CD8-positive, alpha-beta memory T cell (primary cell): ENCODE measurements around the gene MEIS2. TPM values are rescaled to one million over a fixed set of nuclear protein-coding genes. Genes with fewer than 3 reads are reported as not detected.

Source experiments
- CTCF ChIA-PET: fragments of 350-600 bp; sonication (Branson Sonifier 250); formaldehyde crosslinking; loops from one replicate; lab custom pipeline; 2021; ENCODE audit warnings: antibody characterized with exemption; lab: Charles Lee
- POLR2A ChIA-PET: fragments of 350-600 bp; sonication (Branson Sonifier 250); formaldehyde crosslinking; loops from one replicate; lab custom pipeline; 2021; ENCODE audit warnings: antibody characterized with exemption; lab: Charles Lee
- DNase-seq, 5 donors: peaks; one replicate each; pipeline versions ENCODE4 v3.0.0 to v3.0.0-alpha.2; 2020 to 2022; ENCODE audit warnings: mixed read lengths in 1 of 5
- H3K27ac ChIP-seq: one replicate; pipeline ENCODE4 v1.7.0; 2013; ENCODE audit warnings: low read depth, mild to moderate bottlenecking, low read length, moderate library complexity
- H3K27me3 ChIP-seq: 2 replicates; pipeline ENCODE4 v1.7.0; 2013; ENCODE audit warnings: low read length, mild to moderate bottlenecking; ENCODE audit not compliant: insufficient read depth, poor library complexity, severe bottlenecking
- H3K36me3 ChIP-seq: 2 replicates; pipeline ENCODE4 v1.7.0; 2013; ENCODE audit warnings: mild to moderate bottlenecking, low read length, moderate library complexity; ENCODE audit not compliant: insufficient read depth
- H3K4me1 ChIP-seq: 2 replicates; pipeline ENCODE4 v1.7.0; 2013; ENCODE audit warnings: mild to moderate bottlenecking, low read length, moderate library complexity; ENCODE audit not compliant: insufficient read depth
- H3K4me3 ChIP-seq: 2 replicates; pipeline ENCODE4 v1.7.0; 2013; ENCODE audit warnings: mild to moderate bottlenecking, low read length
- H3K9me3 ChIP-seq: 2 replicates; pipeline ENCODE4 v1.7.0; 2013; ENCODE audit warnings: mild to moderate bottlenecking, low read length
- H3K27ac Mint-ChIP-seq, 8 donors: one replicate each; pipeline ENCODE4 v1.8.0; 2020 to 2021; ENCODE audit warnings: mixed read lengths in 8 of 8, mild to moderate bottlenecking in 6 of 8, inconsistent platforms in 3 of 8, moderate library complexity in 3 of 8
- H3K27me3 Mint-ChIP-seq, 2 donors: one replicate each; pipeline ENCODE4 v1.8.0; 2020 to 2021; ENCODE audit warnings: mixed read lengths in 2 of 2, mild to moderate bottlenecking in 1 of 2, moderate library complexity in 1 of 2
- H3K36me3 Mint-ChIP-seq, 3 donors: one replicate each; pipeline ENCODE4 v1.8.0; 2020 to 2021; ENCODE audit warnings: mixed read lengths in 3 of 3, inconsistent platforms in 1 of 3, mild to moderate bottlenecking in 1 of 3
- H3K4me1 Mint-ChIP-seq, 3 donors: one replicate each; pipeline ENCODE4 v1.8.0; 2020 to 2021; ENCODE audit warnings: mixed read lengths in 3 of 3, inconsistent platforms in 1 of 3, mild to moderate bottlenecking in 1 of 3
- H3K4me3 Mint-ChIP-seq, 7 donors: one replicate each; pipeline ENCODE4 v1.8.0; 2020 to 2021; ENCODE audit warnings: mixed read lengths in 7 of 7, mild to moderate bottlenecking in 6 of 7, moderate library complexity in 4 of 7, inconsistent platforms in 2 of 7
- H3K9me3 Mint-ChIP-seq, 5 donors: one replicate each; pipeline ENCODE4 v1.8.0; 2020 to 2022; ENCODE audit warnings: mixed read lengths in 5 of 5, mild to moderate bottlenecking in 3 of 5, moderate library complexity in 2 of 5, inconsistent platforms in 1 of 5
- polyA plus RNA-seq: library from polyadenylated mRNA; unstranded; fragments of 300-500 nt; fragmentation: Illumina TruSeq; gene quantifications from one replicate; pipeline ENCODE4 v1.2.3, GENCODE V29; 2021
- total RNA-seq, 2 experiments: library from RNA; stranded (reverse); gene quantifications; one replicate each; pipeline ENCODE4 v1.2.3, GENCODE V29; 2021

Gene MEIS2
- total and polyA plus RNA-seq, 3 experiments from 2014 or later = not detected

DNA sequence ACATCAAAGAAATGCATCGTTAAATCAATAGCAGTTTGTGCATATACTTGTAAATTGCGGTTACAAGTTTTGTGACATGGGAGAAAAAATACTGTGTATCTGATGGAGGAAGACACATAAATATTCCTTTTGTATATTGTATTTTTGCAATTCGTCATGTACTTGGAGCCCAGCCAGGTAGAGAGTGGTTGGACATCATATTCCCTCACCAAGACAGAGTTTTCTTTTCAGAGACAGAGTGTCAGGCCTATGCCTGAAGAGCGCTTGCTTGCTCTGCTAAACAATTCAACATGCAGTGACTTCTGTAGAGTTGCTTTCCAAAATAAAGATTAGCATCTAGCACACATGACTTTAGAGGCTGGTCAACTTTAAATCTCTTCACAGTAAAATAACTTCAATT is 24.8 kb upstream of the MEIS2 start:
- no peaks in the 10 kb centered on the region for H3K4me1 ChIP-seq
- DNase-seq = no peak
- no peak overlapping the region for H3K4me3 Mint-ChIP-seq
- H3K36me3 ChIP-seq = no peaks in the 10 kb centered on the region
- no peaks in the 10 kb centered on the region for H3K9me3 ChIP-seq
- H3K9me3 Mint-ChIP-seq = peaks cover 0 to 2% (median 0%) of the 10 kb centered on the region in 5 donors
- no peaks in the 10 kb centered on the region for H3K36me3 Mint-ChIP-seq
- no peak overlapping the region for H3K27ac ChIP-seq
- H3K4me1 Mint-ChIP-seq = no peaks in the 10 kb centered on the region
- CTCF ChIA-PET = no interaction called here
- peaks cover 0 to 20% of the 10 kb centered on the region in 2 donors for H3K27me3 Mint-ChIP-seq
- no peak overlapping the region for H3K4me3 ChIP-seq
- H3K27me3 ChIP-seq = no peaks in the 10 kb centered on the region
- POLR2A ChIA-PET = no interaction called here
- H3K27ac Mint-ChIP-seq = no peak overlapping the region

DNA sequence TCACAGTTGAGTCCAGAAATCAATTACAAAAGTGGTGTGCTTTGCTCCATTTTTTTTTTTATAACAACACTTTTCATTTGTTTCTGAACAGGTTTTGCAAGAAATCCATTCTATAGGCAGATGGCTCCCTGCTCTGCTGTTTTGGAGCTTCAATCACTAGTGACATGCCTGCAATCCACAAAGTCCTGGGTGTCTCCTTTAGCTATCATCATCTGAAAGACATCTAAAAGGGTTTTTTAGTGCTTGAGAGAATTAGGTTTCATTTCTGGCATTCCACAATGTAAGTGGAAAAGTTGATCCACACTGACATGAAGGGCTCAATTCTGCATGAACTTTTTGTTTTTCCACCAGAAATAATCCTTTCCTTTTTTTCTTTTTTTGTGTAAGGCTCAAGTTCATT is 24.0 kb upstream of the MEIS2 start:
- POLR2A ChIA-PET = no interaction called here
- no peak overlapping the region for H3K4me3 Mint-ChIP-seq
- Histone ChIP-seq H3K36me3 (no peaks in the 10 kb centered on the region), H3K27ac (no peak overlapping the region), H3K4me1 (no peaks in the 10 kb centered on the region), H3K4me3 (no peak overlapping the region), H3K9me3 (no peaks in the 10 kb centered on the region), H3K27me3 (no peaks in the 10 kb centered on the region)
- H3K27ac Mint-ChIP-seq = no peak overlapping the region
- peaks cover 0 to 18% of the 10 kb centered on the region in 2 donors for H3K27me3 Mint-ChIP-seq
- CTCF ChIA-PET = no interaction called here
- peaks cover 0 to 2% (median 0%) of the 10 kb centered on the region in 5 donors for H3K9me3 Mint-ChIP-seq
- no peak for DNase-seq
- H3K36me3 Mint-ChIP-seq = no peaks in the 10 kb centered on the region
- H3K4me1 Mint-ChIP-seq = no peaks in the 10 kb centered on the region

- Mint-ChIP-seq H3K4me3 (no peak overlapping the region), H3K9me3 (peaks cover 0 to 2% (median 0%) of the 10 kb centered on the region in 5 donors), H3K27ac (no peak overlapping the region), H3K4me1 (no peaks in the 10 kb centered on the region), H3K36me3 (no peaks in the 10 kb centered on the region), H3K27me3 (peaks cover 0 to 14% of the 10 kb centered on the region in 2 donors)
- Histone ChIP-seq H3K27ac (no peak overlapping the region), H3K36me3 (no peaks in the 10 kb centered on the region), H3K4me3 (no peak overlapping the region), H3K4me1 (no peaks in the 10 kb centered on the region), H3K9me3 (no peaks in the 10 kb centered on the region), H3K27me3 (no peaks in the 10 kb centered on the region)
- ChIA-PET CTCF (interaction anchor here (2.0 kb wide), 1 partner anchor 12 kb away, joined by 6 read pairs; no protein-coding TSS in a partner anchor), POLR2A (no interaction called here)
- no peak for DNase-seq
Measured at GRCh38 chr15:37122703-37123102, 22.4 kb upstream of the MEIS2 start.

GRCh38 chr15:37121492-37121891 is 21.1 kb upstream of the MEIS2 start:
- H3K36me3 Mint-ChIP-seq = no peaks in the 10 kb centered on the region
- Histone ChIP-seq H3K27ac (no peak overlapping the region), H3K36me3 (no peaks in the 10 kb centered on the region), H3K27me3 (no peaks in the 10 kb centered on the region), H3K4me3 (no peak overlapping the region), H3K9me3 (no peaks in the 10 kb centered on the region), H3K4me1 (no peaks in the 10 kb centered on the region)
- H3K4me1 Mint-ChIP-seq = no peaks in the 10 kb centered on the region
- DNase-seq = no peak
- peaks cover 0 to 2% (median 0%) of the 10 kb centered on the region in 5 donors for H3K9me3 Mint-ChIP-seq
- ChIA-PET CTCF (interaction anchor here (2.0 kb wide), 1 partner anchor 10 kb away, joined by 6 read pairs; no protein-coding TSS in a partner anchor), POLR2A (no interaction called here)
- no peak overlapping the region for H3K4me3 Mint-ChIP-seq
- peaks cover 0 to 14% of the 10 kb centered on the region in 2 donors for H3K27me3 Mint-ChIP-seq
- no peak overlapping the region for H3K27ac Mint-ChIP-seq

DNA sequence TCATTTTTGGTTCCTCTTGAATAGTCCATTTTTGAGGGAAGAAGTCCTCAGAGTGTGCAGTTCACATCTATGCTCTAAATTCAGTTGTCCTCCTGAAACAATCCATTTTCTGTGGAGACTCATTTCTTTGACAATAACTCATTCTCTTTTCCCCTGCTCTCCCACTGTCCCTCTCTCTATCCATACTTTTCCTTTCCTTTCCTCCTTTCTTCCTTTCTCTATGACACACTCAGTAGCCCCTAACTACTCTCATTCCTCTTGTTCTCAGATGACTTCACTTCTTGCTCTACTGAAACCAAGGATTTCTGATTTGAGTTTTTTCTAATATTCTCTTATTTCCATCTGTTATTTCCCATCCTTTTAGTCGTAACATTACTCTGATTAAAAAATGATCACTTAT is 16.7 kb upstream of the MEIS2 start:
- Histone ChIP-seq H3K36me3 (no peaks in the 10 kb centered on the region), H3K4me3 (no peak overlapping the region), H3K27me3 (peaks cover 5% of the 10 kb centered on the region), H3K9me3 (no peaks in the 10 kb centered on the region), H3K27ac (no peak overlapping the region), H3K4me1 (no peaks in the 10 kb centered on the region)
- H3K27me3 Mint-ChIP-seq = peaks cover 19 to 50% of the 10 kb centered on the region in 2 donors
- ChIA-PET POLR2A (no interaction called here), CTCF (no interaction called here)
- no peaks in the 10 kb centered on the region for H3K36me3 Mint-ChIP-seq
- H3K4me1 Mint-ChIP-seq = peaks cover 0 to under 1% (median 0%) of the 10 kb centered on the region in 3 donors
- DNase-seq = no peak
- peaks cover 0 to 13% (median under 1%) of the 10 kb centered on the region in 5 donors for H3K9me3 Mint-ChIP-seq
- H3K27ac Mint-ChIP-seq = no peak overlapping the region
- no peak overlapping the region for H3K4me3 Mint-ChIP-seq

- DNase-seq = no peak
- Histone ChIP-seq H3K36me3 (no peaks in the 10 kb centered on the region), H3K9me3 (no peaks in the 10 kb centered on the region), H3K4me1 (peaks cover 2% of the 10 kb centered on the region), H3K27ac (no peak overlapping the region), H3K4me3 (no peak overlapping the region), H3K27me3 (peaks cover 12% of the 10 kb centered on the region)
- POLR2A ChIA-PET = no interaction called here
- H3K27ac Mint-ChIP-seq = no peak overlapping the region
- peaks cover 0 to 21% (median 10%) of the 10 kb centered on the region in 5 donors for H3K9me3 Mint-ChIP-seq
- H3K4me1 Mint-ChIP-seq = peaks cover 2 to 16% (median 13%) of the 10 kb centered on the region in 3 donors
- H3K27me3 Mint-ChIP-seq = peaks cover 33 to 54% of the 10 kb centered on the region in 2 donors
- CTCF ChIA-PET = no interaction called here
- no peak overlapping the region for H3K4me3 Mint-ChIP-seq
- H3K36me3 Mint-ChIP-seq = no peaks in the 10 kb centered on the region
Measured at GRCh38 chr15:37115538-37115937, 15.2 kb upstream of the MEIS2 start.

DNA sequence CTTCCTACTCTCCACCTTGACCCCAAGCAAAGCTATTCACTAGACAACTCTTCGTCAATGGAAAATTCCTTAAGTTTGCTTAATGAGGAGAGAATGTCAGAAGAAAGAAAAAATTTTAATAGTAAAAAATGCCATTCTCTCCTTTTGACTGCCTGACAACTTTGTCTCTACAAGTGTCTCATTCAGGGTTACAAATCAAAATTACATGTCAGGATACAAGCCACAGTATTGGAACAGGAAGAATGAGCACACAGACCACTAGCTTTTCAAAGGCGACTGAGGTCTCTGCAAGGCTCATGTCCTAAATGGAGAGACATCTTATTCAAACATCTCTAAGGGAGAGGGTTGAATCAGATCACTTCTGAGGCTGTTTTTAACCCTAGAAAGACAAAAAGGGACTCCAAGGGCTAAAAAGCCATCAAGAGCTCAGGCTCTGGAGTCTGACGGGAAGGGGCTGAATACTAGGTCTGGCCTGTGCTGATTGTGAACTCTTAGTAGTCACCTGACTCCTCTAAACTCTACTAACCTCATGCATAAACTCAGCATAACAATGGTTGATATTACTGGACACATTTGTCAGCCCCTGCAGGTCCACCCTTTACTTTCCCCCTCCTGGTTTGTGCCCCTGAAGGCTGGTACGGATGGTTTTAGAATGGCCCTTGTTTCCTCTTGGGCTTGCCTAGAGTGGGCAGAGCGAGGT is 12.8 kb upstream of the MEIS2 start:
- DNase-seq = no peak
- Histone ChIP-seq H3K4me3 (no peak overlapping the region), H3K9me3 (no peaks in the 10 kb centered on the region), H3K36me3 (no peaks in the 10 kb centered on the region), H3K27ac (no peak overlapping the region), H3K4me1 (peaks cover 6% of the 10 kb centered on the region), H3K27me3 (peaks cover 35% of the 10 kb centered on the region)
- H3K36me3 Mint-ChIP-seq = peaks cover 0 to 3% (median 0%) of the 10 kb centered on the region in 3 donors
- ChIA-PET POLR2A (no interaction called here), CTCF (no interaction called here)
- peaks cover 11 to 32% (median 23%) of the 10 kb centered on the region in 5 donors for H3K9me3 Mint-ChIP-seq
- no peak overlapping the region for H3K4me3 Mint-ChIP-seq
- H3K4me1 Mint-ChIP-seq = peaks cover 6 to 28% (median 20%) of the 10 kb centered on the region in 3 donors
- peaks cover 55 to 75% of the 10 kb centered on the region in 2 donors for H3K27me3 Mint-ChIP-seq
- no peak overlapping the region for H3K27ac Mint-ChIP-seq

DNA sequence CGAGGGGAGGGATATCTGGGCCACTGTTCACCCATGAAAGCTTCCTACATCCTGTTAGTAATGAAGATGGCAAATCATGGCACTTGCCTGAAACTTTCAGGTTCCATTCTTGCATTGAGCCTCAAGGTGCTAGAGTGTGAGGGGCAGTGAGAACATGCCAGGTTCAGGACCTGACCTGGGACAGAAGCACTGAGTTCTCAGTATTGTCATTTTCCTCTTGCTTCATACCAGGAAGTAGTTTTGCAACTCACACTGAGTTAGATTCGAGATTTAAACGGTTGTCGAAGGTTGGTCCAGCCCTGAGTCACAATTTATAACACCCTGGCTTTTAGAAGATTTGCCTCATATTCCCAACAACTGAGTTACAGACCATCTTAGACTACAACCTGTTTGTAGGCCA is 11.8 kb upstream of the MEIS2 start:
- CTCF ChIA-PET = no interaction called here
- Mint-ChIP-seq H3K4me3 (no peak overlapping the region), H3K9me3 (peaks cover 13 to 34% (median 24%) of the 10 kb centered on the region in 5 donors), H3K36me3 (peaks cover 0 to 3% (median 1%) of the 10 kb centered on the region in 3 donors), H3K4me1 (peaks cover 6 to 28% (median 20%) of the 10 kb centered on the region in 3 donors), H3K27me3 (peaks cover 65 to 84% of the 10 kb centered on the region in 2 donors), H3K27ac (no peak overlapping the region)
- Histone ChIP-seq H3K27me3 (peaks cover 45% of the 10 kb centered on the region), H3K27ac (no peak overlapping the region), H3K9me3 (no peaks in the 10 kb centered on the region), H3K4me3 (no peak overlapping the region), H3K4me1 (peaks cover 6% of the 10 kb centered on the region), H3K36me3 (no peaks in the 10 kb centered on the region)
- POLR2A ChIA-PET = no interaction called here
- no peak for DNase-seq
